Mesenchymal stem cell (in vitro differentiated cells and primary cell): ENCODE measurements around the gene ZNF407.

Source experiments
- DNase-seq: peaks from one replicate; pipeline ENCODE4 v3.0.0-alpha.2; 2013
- H2AFZ ChIP-seq: one replicate; pipeline ENCODE4 v1.6.1; 2013; ENCODE audit warnings: low read depth, mild to moderate bottlenecking, control low read depth, inconsistent platforms, low read length, moderate library complexity
- H2AK5ac ChIP-seq: 2 replicates; pipeline ENCODE4 v1.6.1; 2013; ENCODE audit warnings: low read length, moderate library complexity, mild to moderate bottlenecking, inconsistent platforms; ENCODE audit not compliant: severe bottlenecking
- H2BK120ac ChIP-seq: one replicate; pipeline ENCODE4 v1.6.1; 2013; ENCODE audit warnings: low read depth, mild to moderate bottlenecking, inconsistent platforms, low read length, moderate library complexity
- H2BK12ac ChIP-seq, 2 experiments: one replicate each; pipeline ENCODE4 v1.6.1; 2013; ENCODE audit warnings: inconsistent platforms in 2 of 2, low read length in 2 of 2, mild to moderate bottlenecking in 2 of 2, moderate library complexity in 2 of 2, control low read depth in 1 of 2
- H2BK15ac ChIP-seq: one replicate; pipeline ENCODE4 v1.6.1; 2013; ENCODE audit warnings: mild to moderate bottlenecking, low read depth, inconsistent platforms; ENCODE audit not compliant: poor library complexity, severe bottlenecking
- H2BK5ac ChIP-seq: 2 replicates; pipeline ENCODE4 v1.6.1; 2013; ENCODE audit warnings: low read depth, mild to moderate bottlenecking, low read length, control low read depth, inconsistent platforms; ENCODE audit not compliant: poor library complexity, severe bottlenecking
- H3K14ac ChIP-seq, 2 experiments: one replicate each; pipeline ENCODE4 v1.6.1; 2013; ENCODE audit warnings: inconsistent platforms in 2 of 2, low read length in 2 of 2, control low read depth in 1 of 2, mild to moderate bottlenecking in 1 of 2, moderate library complexity in 1 of 2
- H3K18ac ChIP-seq, 2 experiments: one replicate each; pipeline ENCODE4 v1.6.1; 2013; ENCODE audit warnings: inconsistent platforms in 2 of 2, low read length in 2 of 2, control low read depth in 1 of 2, low read depth in 1 of 2, mild to moderate bottlenecking in 1 of 2
- H3K23ac ChIP-seq, 2 experiments: one replicate each; pipeline ENCODE4 v1.6.1; 2013; ENCODE audit warnings: inconsistent platforms in 2 of 2, low read length in 2 of 2, mild to moderate bottlenecking in 2 of 2, moderate library complexity in 2 of 2, control low read depth in 1 of 2
- H3K27ac ChIP-seq: 2 replicates; pipeline ENCODE4 v1.5.1; 2013; ENCODE audit warnings: mild to moderate bottlenecking, moderate library complexity, low read length, control low read depth, inconsistent platforms; ENCODE audit not compliant: poor library complexity, severe bottlenecking
- H3K27me3 ChIP-seq, 2 experiments: 2 replicates each; pipeline versions ENCODE4 v1.6.1 to v1.7.0; 2013; ENCODE audit warnings: low read length in 2 of 2, mild to moderate bottlenecking in 2 of 2, moderate library complexity in 2 of 2, control low read depth in 1 of 2, inconsistent platforms in 1 of 2; ENCODE audit not compliant: control insufficient read depth in 1 of 2, insufficient read depth in 1 of 2
- H3K36me3 ChIP-seq, 2 experiments: 2 replicates each; pipeline versions ENCODE4 v1.6.1 to v1.7.0; 2013; ENCODE audit warnings: low read length in 2 of 2, control low read depth in 1 of 2, inconsistent platforms in 1 of 2, low read depth in 1 of 2, mild to moderate bottlenecking in 1 of 2; ENCODE audit not compliant: insufficient read depth in 2 of 2, control insufficient read depth in 1 of 2
- H3K4ac ChIP-seq, 2 experiments: one replicate each; pipeline ENCODE4 v1.6.1; 2013; ENCODE audit warnings: inconsistent platforms in 2 of 2, low read length in 2 of 2, mild to moderate bottlenecking in 2 of 2, moderate library complexity in 2 of 2, control low read depth in 1 of 2, low read depth in 1 of 2
- H3K4me1 ChIP-seq: 2 replicates; pipeline ENCODE4 v1.6.1; 2013; ENCODE audit warnings: low read depth, low read length, control low read depth; ENCODE audit not compliant: control insufficient read depth, insufficient read depth
- H3K4me2 ChIP-seq: 2 replicates; pipeline ENCODE4 v1.6.1; 2013; ENCODE audit warnings: low read length, mild to moderate bottlenecking, inconsistent platforms; ENCODE audit not compliant: poor library complexity, severe bottlenecking
- H3K4me3 ChIP-seq, 2 experiments: 2 replicates each; pipeline versions ENCODE4 v1.5.1 to v1.7.0; 2013; ENCODE audit warnings: low read length in 2 of 2, mild to moderate bottlenecking in 2 of 2, control low read depth in 1 of 2, low read depth in 1 of 2; ENCODE audit not compliant: insufficient read depth in 1 of 2
- H3K79me1 ChIP-seq: replicated peaks from 2 replicates; pipeline ENCODE4 v1.6.1; 2013; ENCODE audit warnings: mild to moderate bottlenecking, control low read depth, low read length, inconsistent platforms; ENCODE audit not compliant: poor library complexity, severe bottlenecking
- H3K9ac ChIP-seq: 2 replicates; pipeline ENCODE4 v1.7.0; 2013; ENCODE audit warnings: mild to moderate bottlenecking, low read length, moderate library complexity
- H3K9me3 ChIP-seq: 2 replicates; pipeline ENCODE4 v1.7.0; 2013; ENCODE audit warnings: mild to moderate bottlenecking, low read length; ENCODE audit not compliant: control insufficient read depth
- H4K8ac ChIP-seq: one replicate; pipeline ENCODE4 v1.6.1; 2013; ENCODE audit warnings: inconsistent platforms, mild to moderate bottlenecking, low read length, moderate library complexity
- H4K91ac ChIP-seq: one replicate; pipeline ENCODE4 v1.6.1; 2013; ENCODE audit warnings: mild to moderate bottlenecking, low read length, inconsistent platforms
- WGBS: methylation state at CpG from one replicate; pipeline ENCODE4 v1.1.7; 2013; ENCODE audit warnings: mixed read lengths; 5-methylcytosine and 5-hydroxymethylcytosine counted together

ZNF407 gene

DNA sequence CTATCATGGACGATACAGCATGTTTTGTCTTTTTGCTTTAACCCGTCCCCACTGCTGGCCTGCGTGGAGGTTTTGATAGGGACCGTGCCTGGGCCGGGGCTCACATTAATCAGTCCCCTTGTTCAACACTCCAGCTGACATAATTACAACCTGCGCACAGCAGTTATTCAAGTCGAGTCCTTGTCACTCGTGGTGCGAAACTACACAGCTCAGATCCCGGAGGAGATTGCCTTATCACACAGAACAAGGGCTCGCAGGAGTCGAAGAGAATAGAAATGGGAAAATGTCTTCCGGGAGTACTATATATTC lies 304.4 kb downstream of the ZNF407 start:
- no peak overlapping the region for H3K4me3 ChIP-seq
- H3K27me3 ChIP-seq: no peaks in the 10 kb centered on the region
- no peak overlapping the region for H2BK120ac ChIP-seq
- no peak overlapping the region for H2AFZ ChIP-seq
- WGBS: 93% methylated on average over 13 of the region's 13 CpGs
- H4K8ac ChIP-seq: no peak overlapping the region
- no peak for DNase-seq
- no peak overlapping the region for H2BK5ac ChIP-seq
- no peak overlapping the region for H3K14ac ChIP-seq
- H3K27ac ChIP-seq: no peak overlapping the region
- H2BK15ac ChIP-seq: no peak overlapping the region
- H3K9me3 ChIP-seq: no peaks in the 10 kb centered on the region
- no peak overlapping the region for H4K91ac ChIP-seq
- peaks cover 3 to 6% of the 10 kb centered on the region in 2 experiments for H3K36me3 ChIP-seq
- H3K79me1 ChIP-seq: peaks cover 2% of the 10 kb centered on the region
- no peak overlapping the region for H3K18ac ChIP-seq
- H3K4me1 ChIP-seq: peaks cover 9% of the 10 kb centered on the region
- H3K4ac ChIP-seq: no peak overlapping the region
- no peak overlapping the region for H3K9ac ChIP-seq
- H2BK12ac ChIP-seq: no peak overlapping the region
- H3K4me2 ChIP-seq: no peak overlapping the region
- H3K23ac ChIP-seq: no peak overlapping the region
- H2AK5ac ChIP-seq: no peak overlapping the region

GRCh38 chr18:74905247-74905646 lies 307.6 kb downstream of the ZNF407 start:
- Histone ChIP-seq H3K4me3 (no peak overlapping the region), H4K8ac (peak overlapping the region; percentile 60), H3K27me3 (no peaks in the 10 kb centered on the region), H3K14ac (peak overlapping the region in 1 of 2 experiments; percentile 2), H3K4me2 (no peak overlapping the region), H3K4me1 (no peaks in the 10 kb centered on the region), H2BK120ac (no peak overlapping the region), H3K36me3 (peaks cover 3 to 9% of the 10 kb centered on the region in 2 experiments), H3K9me3 (no peaks in the 10 kb centered on the region), H3K9ac (no peak overlapping the region), H2BK12ac (peak overlapping the region in 1 of 2 experiments; percentile 29), H2AFZ (no peak overlapping the region), H3K27ac (no peak overlapping the region), H3K79me1 (no peaks in the 10 kb centered on the region), H2BK5ac (no peak overlapping the region), H3K18ac (peak overlapping the region in 1 of 2 experiments; percentile 28), H2AK5ac (no peak overlapping the region), H4K91ac (peak overlapping the region; percentile 65), H3K23ac (no peak overlapping the region), H2BK15ac (peak overlapping the region; percentile 80), H3K4ac (no peak overlapping the region)
- DNase-seq: no peak
- 91% methylated on average over 13 of the region's 15 CpGs for WGBS

- Histone ChIP-seq H3K23ac (no peak overlapping the region), H3K9me3 (no peaks in the 10 kb centered on the region), H2AK5ac (no peak overlapping the region), H2AFZ (no peak overlapping the region), H3K9ac (no peak overlapping the region), H2BK120ac (no peak overlapping the region), H4K8ac (no peak overlapping the region), H3K14ac (no peak overlapping the region), H3K18ac (no peak overlapping the region), H2BK15ac (no peak overlapping the region), H3K4ac (no peak overlapping the region), H3K79me1 (no peaks in the 10 kb centered on the region), H3K4me2 (no peak overlapping the region), H4K91ac (no peak overlapping the region), H3K36me3 (peaks cover 3 to 9% of the 10 kb centered on the region in 2 experiments), H3K4me1 (no peaks in the 10 kb centered on the region), H2BK12ac (no peak overlapping the region), H3K4me3 (no peak overlapping the region), H3K27me3 (no peaks in the 10 kb centered on the region), H3K27ac (no peak overlapping the region), H2BK5ac (no peak overlapping the region)
- peak; percentile 59 for DNase-seq
- 50% methylated on average over 2 of the region's 2 CpGs for WGBS
Measured at GRCh38 chr18:74906184-74906583, 308.5 kb downstream of the ZNF407 start.

DNA sequence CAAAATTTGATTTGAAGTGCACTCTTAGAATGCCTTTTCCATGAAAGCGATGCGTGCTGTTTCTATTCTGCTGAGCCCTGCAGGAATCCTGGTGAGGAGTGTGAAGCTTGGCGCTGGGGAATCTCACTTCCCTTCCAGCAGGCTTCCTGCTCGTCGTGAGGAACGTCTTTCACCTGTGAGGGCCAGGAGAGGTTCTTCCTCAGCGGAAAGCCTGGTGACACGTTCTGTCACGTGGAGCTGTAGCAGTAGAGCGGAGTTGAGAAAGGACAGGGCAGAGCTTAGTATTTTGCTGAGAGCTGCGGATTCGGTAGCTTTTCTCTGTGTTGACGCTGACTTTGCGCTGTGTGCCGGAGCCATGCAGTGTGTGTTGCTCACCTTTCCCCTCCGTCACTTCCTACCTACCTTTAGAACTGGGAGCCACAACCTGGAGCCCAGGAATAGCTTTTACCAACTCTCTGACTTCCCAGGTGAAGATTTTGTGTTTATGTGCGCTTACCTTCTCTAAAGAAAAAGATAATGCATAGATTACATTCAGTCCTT lies 316.5 kb downstream of the ZNF407 start:
- Histone ChIP-seq H3K4me2 (no peak overlapping the region), H2BK120ac (no peak overlapping the region), H3K4me3 (no peak overlapping the region), H3K36me3 (peaks cover 3 to 4% of the 10 kb centered on the region in 2 experiments), H3K79me1 (no peaks in the 10 kb centered on the region), H2AK5ac (no peak overlapping the region), H3K4ac (no peak overlapping the region), H3K18ac (no peak overlapping the region), H3K27ac (no peak overlapping the region), H3K27me3 (no peaks in the 10 kb centered on the region), H3K9ac (no peak overlapping the region), H2AFZ (no peak overlapping the region), H3K4me1 (peaks cover 2% of the 10 kb centered on the region), H4K91ac (no peak overlapping the region), H2BK5ac (no peak overlapping the region), H3K23ac (no peak overlapping the region), H4K8ac (no peak overlapping the region), H2BK15ac (no peak overlapping the region), H3K9me3 (no peaks in the 10 kb centered on the region), H3K14ac (no peak overlapping the region), H2BK12ac (no peak overlapping the region)
- DNase-seq: no peak
- WGBS: 71% methylated on average over 16 of the region's 17 CpGs
